ENCODE results near the gene SPPL2A. TPM values are rescaled to one million over a fixed set of nuclear protein-coding genes. Genes with fewer than 3 reads are reported as not detected.

SPPL2A gene
- total and polyA plus RNA-seq, 2 donors (not counting 3 experiments of a cell fraction or from before 2014, with no cell fraction given) = 38.8 to 88.7 TPM

DNA sequence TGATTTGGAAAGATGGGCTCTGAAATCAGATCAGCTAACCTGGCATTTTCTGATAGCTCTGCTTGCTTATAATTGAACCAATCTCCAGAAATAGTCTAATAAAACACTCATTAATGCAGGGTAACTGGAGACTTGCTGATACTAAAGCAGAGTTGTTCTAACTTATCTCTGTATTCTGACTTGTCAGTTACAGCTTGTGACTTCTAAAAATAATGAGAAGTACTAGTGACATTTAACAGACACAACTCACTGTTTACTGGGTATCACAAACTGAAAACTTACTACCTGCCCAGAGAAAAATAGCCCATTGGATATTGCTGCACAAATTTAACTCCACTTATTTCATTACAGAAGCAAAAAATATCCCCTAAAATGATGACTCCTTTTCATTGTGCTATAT lies 54.9 kb downstream of the SPPL2A start:
- no peaks in the 10 kb centered on the region for H3K79me2 ChIP-seq (ENCODE audit: control insufficient read depth, insufficient read depth, low read length)
- H3K4me2 ChIP-seq (ENCODE audit: insufficient read depth, low read length) = no peak overlapping the region
- H3K4me1 ChIP-seq (ENCODE audit: control insufficient read depth, extremely low read depth, insufficient read depth, low read length) = no peaks in the 10 kb centered on the region
- DNase-seq (ENCODE audit: low read depth, low spot score) (no peak), FAIRE-seq (no peak)
- no peak overlapping the region for H2AFZ ChIP-seq (ENCODE audit: low read depth, low read length)
- no TSS peak for BruUV-seq (replicated peaks)
- H3K27me3 ChIP-seq (ENCODE audit: control insufficient read depth in 2 of 2, insufficient read depth in 2 of 2, low read length in 2 of 2) = no peaks in the 10 kb centered on the region
- H4K20me1 ChIP-seq (replicated peaks; ENCODE audit: control insufficient read depth, extremely low read depth, insufficient read depth, low read length) = no peaks in the 10 kb centered on the region
- ChIA-PET CTCF (interaction anchor here (0.7 kb wide), 1 partner anchor 687 kb away, joined by 4 read pairs; no protein-coding TSS in a partner anchor), POLR2A (no interaction called here)
- dilution Hi-C loops (cut with MboI; ENCODE audit: extremely low pct_ligation_motif_present, low sequenced_read_pairs) (no loop called here), intact Hi-C loops (cut with micrococcal nuclease) (no loop called here)
- H3K4me3 ChIP-seq (replicated peaks in 1 of 3; ENCODE audit: insufficient read depth in 1 of 3, low read depth in 1 of 3, low read length in 3 of 3) = no peak overlapping the region
- TF ChIP-seq GATA2 (IDR thresholded peaks at IDR 0.05; ENCODE audit: insufficient read depth, insufficient read length, low read depth, low read length) (no peak), POLR2A (IDR thresholded peaks at IDR 0.05; ENCODE audit: low read depth, low read length) (no peak), POLR2AphosphoS5 (IDR thresholded peaks at IDR 0.05; ENCODE audit: insufficient read depth, low read depth, low read length) (no peak), FOS (IDR thresholded peaks at IDR 0.05; ENCODE audit: borderline replicate concordance, insufficient read depth, low read length) (no peak), MYC (IDR thresholded peaks at IDR 0.05; ENCODE audit: low read depth, low read length) (no peak), EZH2 (IDR thresholded peaks at IDR 0.05; ENCODE audit: borderline replicate concordance, low read depth, low read length, severe bottlenecking) (no peak), JUN (IDR thresholded peaks at IDR 0.05; ENCODE audit: borderline replicate concordance, insufficient read depth, insufficient read length, low read depth) (no peak)
- TF ChIP-seq, protein P1, sequence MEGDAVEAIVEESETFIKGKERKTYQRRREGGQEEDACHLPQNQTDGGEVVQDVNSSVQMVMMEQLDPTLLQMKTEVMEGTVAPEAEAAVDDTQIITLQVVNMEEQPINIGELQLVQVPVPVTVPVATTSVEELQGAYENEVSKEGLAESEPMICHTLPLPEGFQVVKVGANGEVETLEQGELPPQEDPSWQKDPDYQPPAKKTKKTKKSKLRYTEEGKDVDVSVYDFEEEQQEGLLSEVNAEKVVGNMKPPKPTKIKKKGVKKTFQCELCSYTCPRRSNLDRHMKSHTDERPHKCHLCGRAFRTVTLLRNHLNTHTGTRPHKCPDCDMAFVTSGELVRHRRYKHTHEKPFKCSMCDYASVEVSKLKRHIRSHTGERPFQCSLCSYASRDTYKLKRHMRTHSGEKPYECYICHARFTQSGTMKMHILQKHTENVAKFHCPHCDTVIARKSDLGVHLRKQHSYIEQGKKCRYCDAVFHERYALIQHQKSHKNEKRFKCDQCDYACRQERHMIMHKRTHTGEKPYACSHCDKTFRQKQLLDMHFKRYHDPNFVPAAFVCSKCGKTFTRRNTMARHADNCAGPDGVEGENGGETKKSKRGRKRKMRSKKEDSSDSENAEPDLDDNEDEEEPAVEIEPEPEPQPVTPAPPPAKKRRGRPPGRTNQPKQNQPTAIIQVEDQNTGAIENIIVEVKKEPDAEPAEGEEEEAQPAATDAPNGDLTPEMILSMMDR (IDR thresholded peaks at IDR 0.05; ENCODE audit: extremely low read depth in 1 of 2, insufficient read depth in 1 of 2, low read depth in 1 of 2, low read length in 2 of 2) = no peak
- TF ChIP-seq, protein P2, sequence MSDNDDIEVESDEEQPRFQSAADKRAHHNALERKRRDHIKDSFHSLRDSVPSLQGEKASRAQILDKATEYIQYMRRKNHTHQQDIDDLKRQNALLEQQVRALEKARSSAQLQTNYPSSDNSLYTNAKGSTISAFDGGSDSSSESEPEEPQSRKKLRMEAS (IDR thresholded peaks at IDR 0.05; ENCODE audit: insufficient read depth, insufficient read length) = no peak
- no peaks in the 10 kb centered on the region for H3K36me3 ChIP-seq (ENCODE audit: control insufficient read depth in 2 of 2, extremely low read depth in 1 of 2, insufficient read depth in 2 of 2, low read length in 2 of 2)
- no peaks in the 10 kb centered on the region for H3K9me3 ChIP-seq (replicated peaks; ENCODE audit: control insufficient read depth, insufficient read depth, low read length)
- no peak overlapping the region for H3K9ac ChIP-seq (replicated peaks; ENCODE audit: extremely low read depth, insufficient read depth, low read length)
- no peak overlapping the region for H3K27ac ChIP-seq (ENCODE audit: insufficient read depth, low read depth, low read length)
- H3K9me1 ChIP-seq (replicated peaks; ENCODE audit: control insufficient read depth, extremely low read depth, insufficient read depth, low read length) = no peaks in the 10 kb centered on the region

All from endothelial cell of umbilical vein (primary cell).